Neural cell (in vitro differentiated cells): Measurements from ENCODE around the gene BSCL2. TPM values are rescaled to one million over a fixed set of nuclear protein-coding genes. Genes with fewer than 3 reads are reported as not detected.
A peak's percentile ranks its signal among the peaks of the same experiment; 100 is the strongest.
"Not testable (repeated sequence)": the region's sequence is repeated elsewhere in the genome, so short reads cannot be mapped to it uniquely, and the experiment has no call there.

ENCODE experiments used
- H2AFZ ChIP-seq: fragments of 200-600, 300-800 bp; sonication (generic), shearing (Covaris generic); 2 replicates; pipeline ENCODE4 v1.6.0; 2014; ENCODE audit warnings: low read depth, mild to moderate bottlenecking, antibody characterized with exemption, low read length, moderate library complexity
- H3F3A ChIP-seq: fragments of 200-600 bp; shearing (Covaris generic); 2 replicates; pipeline ENCODE4 v1.6.1; 2016; ENCODE audit warnings: mild to moderate bottlenecking, moderate library complexity, mixed read lengths, antibody characterized with exemption, low read length; ENCODE audit not compliant: insufficient read depth, poor library complexity, severe bottlenecking
- H3K27ac ChIP-seq: fragments of 200-600, 300-800 bp; sonication (generic), shearing (Covaris generic); 2 replicates; pipeline ENCODE4 v1.5.1; 2014; ENCODE audit warnings: mild to moderate bottlenecking, low read length, moderate library complexity
- H3K27me3 ChIP-seq: fragments of 300-800, 200-600 bp; sonication (generic), shearing (Covaris generic); 2 replicates; pipeline ENCODE4 v1.6.0; 2014; ENCODE audit warnings: mild to moderate bottlenecking, low read depth, low read length, moderate library complexity; ENCODE audit not compliant: insufficient read depth
- H3K36me3 ChIP-seq: fragments of 300-800, 200-600 bp; sonication (generic), shearing (Covaris generic); 2 replicates; pipeline ENCODE4 v1.5.1; 2014; ENCODE audit warnings: mild to moderate bottlenecking, antibody characterized with exemption, low read length, moderate library complexity; ENCODE audit not compliant: insufficient read depth
- H3K4me2 ChIP-seq: fragments of 300-800, 200-600 bp; sonication (generic), shearing (Covaris generic); 2 replicates; pipeline ENCODE4 v1.6.0; 2014; ENCODE audit warnings: mild to moderate bottlenecking, low read length
- H3K4me3 ChIP-seq: fragments of 300-800, 200-600 bp; sonication (generic), shearing (Covaris generic); 2 replicates; pipeline ENCODE4 v1.5.1; 2014; ENCODE audit warnings: mild to moderate bottlenecking, low read length, moderate library complexity
- H3K79me2 ChIP-seq: fragments of 200-600 bp; shearing (Covaris generic); replicated peaks from 2 replicates; pipeline ENCODE4 v1.6.0; 2014; ENCODE audit warnings: mild to moderate bottlenecking, low read length, moderate library complexity; ENCODE audit not compliant: insufficient read depth
- H3K9ac ChIP-seq: fragments of 300-800, 200-600 bp; sonication (generic), shearing (Covaris generic); 2 replicates; pipeline ENCODE4 v1.6.1; 2016; ENCODE audit warnings: mild to moderate bottlenecking, low read length, mixed read lengths
- H3K9me2 ChIP-seq: fragments of 200-600 bp; shearing (Covaris generic); 2 replicates; pipeline ENCODE4 v1.6.1; 2016; ENCODE audit warnings: mild to moderate bottlenecking, low read length, mixed read lengths; ENCODE audit not compliant: insufficient read depth
- H3K9me3 ChIP-seq: fragments of 200-600, 300-800 bp; sonication (generic), shearing (Covaris generic); 2 replicates; pipeline ENCODE4 v1.6.1; 2016; ENCODE audit warnings: mild to moderate bottlenecking, mixed run types, low read length, moderate library complexity, mixed read lengths
- H4K20me1 ChIP-seq: fragments of 200-600 bp; shearing (Covaris generic); 2 replicates; pipeline ENCODE4 v1.6.1; 2016; ENCODE audit warnings: mild to moderate bottlenecking, mixed run types; ENCODE audit not compliant: insufficient read depth
- EP300 ChIP-seq: fragments of 450-650 bp; conservative IDR thresholded peaks from 2 replicates; pipeline ENCODE4 v1.6.1; 2014; ENCODE audit warnings: antibody characterized with exemption, mild to moderate bottlenecking, moderate library complexity; ENCODE audit not compliant: poor library complexity, severe bottlenecking
- MXI1 ChIP-seq: fragments of 450-650 bp; conservative IDR thresholded peaks from 2 replicates; pipeline ENCODE4 v1.6.1; 2014; ENCODE audit warnings: antibody characterized with exemption, mild to moderate bottlenecking; ENCODE audit not compliant: poor library complexity, severe bottlenecking
- POLR2AphosphoS5 ChIP-seq: IDR thresholded peaks from 2 replicates; pipeline ENCODE4 v1.6.1; 2012
- RAD21 ChIP-seq: fragments of 450-650 bp; conservative IDR thresholded peaks from 2 replicates; pipeline ENCODE4 v1.6.1; 2014; ENCODE audit warnings: antibody characterized with exemption, mild to moderate bottlenecking, moderate library complexity
- SMC3 ChIP-seq: fragments of 450-650 bp; conservative IDR thresholded peaks from 2 replicates; pipeline ENCODE4 v1.6.1; 2014; ENCODE audit warnings: antibody characterized with exemption, mild to moderate bottlenecking, moderate library complexity; ENCODE audit not compliant: poor library complexity
- TAF1 ChIP-seq: IDR thresholded peaks from 2 replicates; pipeline ENCODE4 v1.6.1; 2012; ENCODE audit warnings: low read depth
- polyA plus RNA-seq: library from polyadenylated mRNA; depleted of rRNA; stranded (reverse); fragments of >200 nt; gene quantifications from 2 replicates; pipeline ENCODE4 v1.2.3, GENCODE V29; 2014
- TF ChIP-seq, protein P1 (sequence below): fragments of 450-650 bp; IDR thresholded peaks from 2 replicates; pipeline ENCODE4 v1.5.1; 2014; ENCODE audit warnings: antibody characterized with exemption, mild to moderate bottlenecking, moderate library complexity; ENCODE audit not compliant: poor library complexity, severe bottlenecking
- TF ChIP-seq, protein P2 (sequence below): IDR thresholded peaks from 2 replicates; pipeline ENCODE4 v1.6.1; 2012; ENCODE audit warnings: borderline replicate concordance

The BSCL2 gene
- polyA plus RNA-seq, 1 donor from 2014 or later, result 304 TPM

DNA sequence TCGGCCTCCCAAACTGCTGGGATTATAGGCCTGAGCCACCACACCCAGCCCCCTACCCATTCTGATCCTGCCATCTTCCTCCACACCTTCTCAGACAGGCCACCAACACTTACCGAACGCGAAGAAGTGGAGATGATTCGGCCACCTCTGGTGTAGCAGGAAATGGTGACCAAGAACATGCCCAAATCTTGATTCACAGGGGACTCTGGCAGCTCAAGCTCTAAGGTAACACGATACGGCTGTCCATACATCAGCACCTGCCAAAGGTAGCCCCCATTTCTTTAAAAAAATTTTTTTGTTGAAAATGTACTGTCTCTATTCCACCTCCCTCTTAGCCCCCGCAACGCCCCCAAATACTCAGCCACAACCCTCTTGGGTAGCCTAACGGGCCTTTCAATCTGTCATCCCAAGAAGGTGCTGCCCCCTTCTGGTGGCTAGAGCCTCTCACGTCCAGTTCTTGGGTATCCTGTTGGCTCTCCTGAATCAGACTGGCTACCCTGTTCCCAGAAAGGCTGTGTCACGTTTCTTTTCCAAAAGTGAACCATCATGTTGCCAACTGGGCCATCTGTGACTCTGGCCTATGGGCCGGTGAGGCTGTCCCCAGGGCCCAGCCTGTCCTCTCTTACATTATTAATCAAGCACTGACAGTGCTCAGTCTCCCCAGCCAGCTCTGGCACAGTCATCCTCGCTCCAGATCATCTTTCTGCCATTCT is 12.6 kb downstream of the BSCL2 start:
- no peak for TF ChIP-seq MXI1
- TF ChIP-seq SMC3, result peak; percentile 65
- TF ChIP-seq, protein P1, sequence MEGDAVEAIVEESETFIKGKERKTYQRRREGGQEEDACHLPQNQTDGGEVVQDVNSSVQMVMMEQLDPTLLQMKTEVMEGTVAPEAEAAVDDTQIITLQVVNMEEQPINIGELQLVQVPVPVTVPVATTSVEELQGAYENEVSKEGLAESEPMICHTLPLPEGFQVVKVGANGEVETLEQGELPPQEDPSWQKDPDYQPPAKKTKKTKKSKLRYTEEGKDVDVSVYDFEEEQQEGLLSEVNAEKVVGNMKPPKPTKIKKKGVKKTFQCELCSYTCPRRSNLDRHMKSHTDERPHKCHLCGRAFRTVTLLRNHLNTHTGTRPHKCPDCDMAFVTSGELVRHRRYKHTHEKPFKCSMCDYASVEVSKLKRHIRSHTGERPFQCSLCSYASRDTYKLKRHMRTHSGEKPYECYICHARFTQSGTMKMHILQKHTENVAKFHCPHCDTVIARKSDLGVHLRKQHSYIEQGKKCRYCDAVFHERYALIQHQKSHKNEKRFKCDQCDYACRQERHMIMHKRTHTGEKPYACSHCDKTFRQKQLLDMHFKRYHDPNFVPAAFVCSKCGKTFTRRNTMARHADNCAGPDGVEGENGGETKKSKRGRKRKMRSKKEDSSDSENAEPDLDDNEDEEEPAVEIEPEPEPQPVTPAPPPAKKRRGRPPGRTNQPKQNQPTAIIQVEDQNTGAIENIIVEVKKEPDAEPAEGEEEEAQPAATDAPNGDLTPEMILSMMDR, result peak; percentile 69
- TF ChIP-seq RAD21, result peak; percentile 56
- TF ChIP-seq, protein P2, sequence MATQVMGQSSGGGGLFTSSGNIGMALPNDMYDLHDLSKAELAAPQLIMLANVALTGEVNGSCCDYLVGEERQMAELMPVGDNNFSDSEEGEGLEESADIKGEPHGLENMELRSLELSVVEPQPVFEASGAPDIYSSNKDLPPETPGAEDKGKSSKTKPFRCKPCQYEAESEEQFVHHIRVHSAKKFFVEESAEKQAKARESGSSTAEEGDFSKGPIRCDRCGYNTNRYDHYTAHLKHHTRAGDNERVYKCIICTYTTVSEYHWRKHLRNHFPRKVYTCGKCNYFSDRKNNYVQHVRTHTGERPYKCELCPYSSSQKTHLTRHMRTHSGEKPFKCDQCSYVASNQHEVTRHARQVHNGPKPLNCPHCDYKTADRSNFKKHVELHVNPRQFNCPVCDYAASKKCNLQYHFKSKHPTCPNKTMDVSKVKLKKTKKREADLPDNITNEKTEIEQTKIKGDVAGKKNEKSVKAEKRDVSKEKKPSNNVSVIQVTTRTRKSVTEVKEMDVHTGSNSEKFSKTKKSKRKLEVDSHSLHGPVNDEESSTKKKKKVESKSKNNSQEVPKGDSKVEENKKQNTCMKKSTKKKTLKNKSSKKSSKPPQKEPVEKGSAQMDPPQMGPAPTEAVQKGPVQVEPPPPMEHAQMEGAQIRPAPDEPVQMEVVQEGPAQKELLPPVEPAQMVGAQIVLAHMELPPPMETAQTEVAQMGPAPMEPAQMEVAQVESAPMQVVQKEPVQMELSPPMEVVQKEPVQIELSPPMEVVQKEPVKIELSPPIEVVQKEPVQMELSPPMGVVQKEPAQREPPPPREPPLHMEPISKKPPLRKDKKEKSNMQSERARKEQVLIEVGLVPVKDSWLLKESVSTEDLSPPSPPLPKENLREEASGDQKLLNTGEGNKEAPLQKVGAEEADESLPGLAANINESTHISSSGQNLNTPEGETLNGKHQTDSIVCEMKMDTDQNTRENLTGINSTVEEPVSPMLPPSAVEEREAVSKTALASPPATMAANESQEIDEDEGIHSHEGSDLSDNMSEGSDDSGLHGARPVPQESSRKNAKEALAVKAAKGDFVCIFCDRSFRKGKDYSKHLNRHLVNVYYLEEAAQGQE, result no peak
- Histone ChIP-seq H3K27me3 (no peaks in the 10 kb centered on the region), H4K20me1 (no peaks in the 10 kb centered on the region), H3K79me2 (no peaks in the 10 kb centered on the region), H3K9me3 (no peaks in the 10 kb centered on the region), H3K9ac (no peak overlapping the region), H3K9me2 (no peaks in the 10 kb centered on the region), H3F3A (no peaks in the 10 kb centered on the region), H3K36me3 (no peaks in the 10 kb centered on the region), H2AFZ (no peak overlapping the region), H3K4me3 (no peak overlapping the region), H3K4me2 (no peak overlapping the region), H3K27ac (no peak overlapping the region)

DNA sequence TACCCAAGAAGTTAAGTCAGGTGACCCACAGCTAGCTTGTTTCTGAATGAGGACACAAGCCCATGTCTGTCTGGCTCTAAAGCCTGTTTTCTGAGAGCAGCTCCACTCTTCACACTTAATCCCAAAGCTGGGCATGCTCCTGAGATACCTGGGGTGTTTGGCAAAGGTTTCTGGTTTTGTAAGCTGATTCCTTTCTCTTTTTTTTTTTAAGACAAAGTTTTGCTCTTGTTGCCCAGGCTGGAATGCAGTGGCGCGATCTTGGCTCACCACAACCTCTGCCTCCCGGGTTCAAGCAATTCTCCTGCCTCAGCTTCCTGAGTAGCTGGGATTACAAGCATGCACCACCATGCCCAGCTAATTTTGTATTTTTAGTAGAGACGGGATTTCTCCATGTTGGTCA is 13.6 kb downstream of the BSCL2 start:
- not testable (repeated sequence) for H3K9me3 ChIP-seq, H3K4me2 ChIP-seq, H3K9ac ChIP-seq, H3K4me3 ChIP-seq, H3K9me2 ChIP-seq, H3K27me3 ChIP-seq, H4K20me1 ChIP-seq, H3K79me2 ChIP-seq, H3F3A ChIP-seq, H3K36me3 ChIP-seq, H3K27ac ChIP-seq, H2AFZ ChIP-seq

DNA sequence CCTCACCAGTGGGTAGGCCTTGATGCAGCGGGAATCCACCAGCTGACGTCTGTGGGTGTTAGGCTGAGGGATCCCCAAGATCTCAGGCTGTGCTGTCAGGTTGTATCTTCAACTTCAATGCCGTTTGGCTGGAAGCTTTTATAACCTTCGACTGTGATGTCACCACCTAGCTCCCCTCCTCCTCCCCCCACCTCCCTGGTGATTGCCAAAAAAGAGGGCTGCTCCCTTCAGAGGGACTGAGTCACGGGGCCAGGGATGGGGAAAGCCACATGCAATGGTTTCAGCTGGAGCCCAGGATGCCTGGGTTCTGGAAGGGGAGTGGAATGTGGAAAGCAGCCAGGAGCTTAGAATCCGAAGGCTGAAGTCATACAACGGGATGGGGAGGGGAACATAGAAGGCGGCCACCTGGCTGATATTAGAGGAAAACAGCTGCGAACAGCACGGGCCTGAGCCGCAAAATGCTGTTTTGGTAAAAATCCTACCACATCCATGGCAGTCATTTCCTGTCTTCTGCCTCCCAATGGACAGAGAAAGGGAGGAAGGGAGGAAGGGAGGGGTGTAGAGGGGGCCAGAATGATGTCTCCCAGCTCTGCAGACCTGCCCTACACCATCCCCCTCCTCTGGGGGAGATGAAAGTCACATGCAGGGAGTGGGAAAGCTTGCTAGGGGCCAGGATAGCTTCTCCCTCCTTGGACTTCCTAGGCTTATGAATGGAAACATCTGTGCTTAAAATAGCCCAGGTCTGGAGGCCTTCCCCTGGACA is 17.6 kb downstream of the BSCL2 start, which contains the start of gene LRRN4CL:
Gene LRRN4CL (minus strand): TSS at position 110 of the 763 bp plus-strand sequence. CDS start 1,022 bp downstream, outside the sequence.
- no peaks in the 10 kb centered on the region for H3K27me3 ChIP-seq
- no peaks in the 10 kb centered on the region for H3K79me2 ChIP-seq
- H3K4me3 ChIP-seq, result no peak within 1 kb of the TSS
- no peaks in the 10 kb centered on the region for H4K20me1 ChIP-seq
- no peak within 1 kb of the TSS for H2AFZ ChIP-seq
- no peak within 1 kb of the TSS for H3K27ac ChIP-seq
- no peaks in the 10 kb centered on the region for H3K36me3 ChIP-seq
- no peak within 1 kb of the TSS for H3K9ac ChIP-seq
- H3F3A ChIP-seq, result no peaks in the 10 kb centered on the region
- no peak within 1 kb of the TSS for H3K4me2 ChIP-seq
- no peaks in the 10 kb centered on the region for H3K9me3 ChIP-seq
- no peaks in the 10 kb centered on the region for H3K9me2 ChIP-seq
- TF ChIP-seq POLR2AphosphoS5 (peak; percentile 38), SMC3 (no peak), TAF1 (no peak), EP300 (no peak), MXI1 (no peak)
- TF ChIP-seq, protein P1, result no peak
- TF ChIP-seq, protein P2, result no peak
